Activated CD8-positive, alpha-beta T cell treated with anti-CD3 and anti-CD28 coated beads, Interleukin-2, amount 10 ng/mL, durations not matched to agents 7 days and 5 days (primary cell): ENCODE data around the gene FUT8. TPM values are rescaled to one million over a fixed set of nuclear protein-coding genes. Genes with fewer than 3 reads are reported as not detected.
"Not testable (repeated sequence)": the region's sequence is repeated elsewhere in the genome, so short reads cannot be mapped to it uniquely, and the experiment has no call there.

Experiments used
- ATAC-seq: fragments of 150-1000 bp; cut with Tn5 transposase; one replicate; pipeline ENCODE4 v1.10.0; 2021; ENCODE audit warnings: moderate library complexity
- CTCF ChIA-PET: fragments of 350-600 bp; sonication (Branson Sonifier 250); formaldehyde crosslinking; loops from one replicate; lab custom pipeline; 2021; ENCODE audit warnings: antibody characterized with exemption; lab: Charles Lee
- POLR2A ChIA-PET: fragments of 350-600 bp; sonication (Branson Sonifier 250); formaldehyde crosslinking; loops from one replicate; lab custom pipeline; 2021; ENCODE audit warnings: antibody characterized with exemption; lab: Charles Lee
- DNase-seq: peaks from one replicate; pipeline ENCODE4 v3.0.0-alpha.2; 2020
- H3K27ac Mint-ChIP-seq: one replicate; pipeline ENCODE4 v1.8.0; 2021; ENCODE audit warnings: mild to moderate bottlenecking, mixed read lengths
- H3K27me3 Mint-ChIP-seq: one replicate; pipeline ENCODE4 v1.8.0; 2021; ENCODE audit warnings: low read depth, mixed read lengths
- H3K36me3 Mint-ChIP-seq: one replicate; pipeline ENCODE4 v1.8.0; 2021; ENCODE audit warnings: low read depth, mixed read lengths
- H3K4me1 Mint-ChIP-seq: one replicate; pipeline ENCODE4 v1.8.0; 2021; ENCODE audit warnings: low read depth, mixed read lengths
- H3K4me3 Mint-ChIP-seq: one replicate; pipeline ENCODE4 v1.8.0; 2021; ENCODE audit warnings: mild to moderate bottlenecking, mixed read lengths
- H3K9me3 Mint-ChIP-seq: one replicate; pipeline ENCODE4 v1.8.0; 2022; ENCODE audit warnings: mixed read lengths; ENCODE audit not compliant: insufficient read depth
- total RNA-seq, 2 experiments: library from RNA; stranded (reverse); gene quantifications; one replicate each; pipeline ENCODE4 v1.2.3, GENCODE V29; 2021

The FUT8 gene
- total RNA-seq, 2 experiments from 2014 or later, result 99.2 to 101 TPM

DNA sequence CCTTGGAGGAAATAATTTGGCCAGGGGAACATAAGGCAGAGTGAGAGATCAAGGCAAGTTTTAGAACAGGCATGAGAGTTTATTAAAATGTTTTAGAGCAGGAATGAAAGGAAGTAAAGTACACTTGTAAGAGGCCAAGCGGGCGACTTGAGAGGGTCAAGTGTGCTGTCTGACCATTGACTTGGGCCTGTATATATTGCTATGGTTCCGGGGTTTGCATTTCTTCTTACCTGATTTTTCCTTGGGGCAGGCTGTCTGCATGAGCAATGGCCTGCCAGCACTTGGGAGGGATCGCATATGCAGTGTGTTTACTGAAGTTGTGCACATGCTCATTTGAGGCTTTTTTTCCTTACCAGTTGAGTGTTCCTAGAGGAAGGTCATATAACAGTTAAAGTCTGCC lies 214.8 kb downstream of the FUT8 start:
- ChIA-PET CTCF (interaction anchor here (0.7 kb wide), 1 partner anchor 13 kb away, joined by 3 read pairs; no protein-coding TSS in a partner anchor), POLR2A (interaction anchor here (1.4 kb wide), 1 partner anchor 11 kb away, joined by 4 read pairs; no protein-coding TSS in a partner anchor)
- Mint-ChIP-seq H3K27me3 (no peaks in the 10 kb centered on the region), H3K36me3 (peaks cover 19% of the 10 kb centered on the region), H3K27ac (no peak overlapping the region), H3K4me3 (no peak overlapping the region), H3K4me1 (no peaks in the 10 kb centered on the region), H3K9me3 (no peaks in the 10 kb centered on the region)
- ATAC-seq (no peak), DNase-seq (no peak)

DNA sequence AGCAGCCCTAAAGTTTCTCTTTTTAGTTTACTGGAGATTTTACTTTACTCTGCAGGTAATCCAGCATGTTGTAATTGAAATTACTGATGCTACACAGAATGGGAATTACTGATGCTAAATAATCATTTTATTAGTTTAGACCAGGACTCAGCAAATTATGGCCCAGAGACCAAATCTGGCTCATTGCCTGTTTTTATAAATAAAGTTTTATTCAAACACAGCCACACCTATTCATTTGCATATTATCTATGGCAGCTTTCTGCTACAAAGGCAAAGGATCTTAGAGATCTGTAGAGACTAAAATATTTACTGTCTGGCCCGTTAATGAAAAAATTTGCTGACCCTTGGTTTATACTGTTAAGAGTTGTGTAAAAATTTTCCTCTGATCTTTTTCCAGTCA lies 216.1 kb downstream of the FUT8 start:
- Mint-ChIP-seq H3K36me3 (peaks cover 23% of the 10 kb centered on the region), H3K27me3 (no peaks in the 10 kb centered on the region), H3K9me3 (peaks cover 3% of the 10 kb centered on the region), H3K4me1 (peaks cover 1% of the 10 kb centered on the region), H3K27ac (no peak overlapping the region), H3K4me3 (no peak overlapping the region)
- ChIA-PET POLR2A (no interaction called here), CTCF (interaction anchor here (1.1 kb wide), 1 partner anchor 465 kb away, joined by 3 read pairs; no protein-coding TSS in a partner anchor)
- DNase-seq (no peak), ATAC-seq (no peak)

DNA sequence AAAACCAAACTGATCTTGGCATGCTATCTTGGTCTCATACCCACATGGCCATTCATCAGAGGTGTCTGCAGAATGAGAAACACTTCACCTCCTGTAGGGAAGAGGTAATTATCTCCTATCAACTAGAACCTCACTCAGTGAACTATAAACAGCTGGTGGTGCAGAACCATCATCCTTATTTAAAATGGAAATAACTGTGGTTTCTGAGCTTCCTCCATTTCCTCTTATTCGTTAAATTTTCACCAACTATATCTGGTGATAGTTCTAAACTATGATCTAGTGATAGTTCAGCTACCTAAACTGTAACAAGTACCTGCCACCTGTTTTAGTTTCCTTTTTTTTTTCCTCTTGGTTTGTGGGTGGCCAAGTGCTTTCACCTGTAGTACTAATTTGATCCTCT lies 218.5 kb downstream of the FUT8 start:
- no peak for ATAC-seq
- ChIA-PET POLR2A (no interaction called here), CTCF (no interaction called here)
- H3K4me1 Mint-ChIP-seq, result peaks cover 11% of the 10 kb centered on the region
- peaks cover 35% of the 10 kb centered on the region for H3K36me3 Mint-ChIP-seq
- H3K4me3 Mint-ChIP-seq, result no peak overlapping the region
- DNase-seq, result no peak
- H3K27me3 Mint-ChIP-seq, result no peaks in the 10 kb centered on the region
- peaks cover 20% of the 10 kb centered on the region for H3K9me3 Mint-ChIP-seq
- H3K27ac Mint-ChIP-seq, result no peak overlapping the region

DNA sequence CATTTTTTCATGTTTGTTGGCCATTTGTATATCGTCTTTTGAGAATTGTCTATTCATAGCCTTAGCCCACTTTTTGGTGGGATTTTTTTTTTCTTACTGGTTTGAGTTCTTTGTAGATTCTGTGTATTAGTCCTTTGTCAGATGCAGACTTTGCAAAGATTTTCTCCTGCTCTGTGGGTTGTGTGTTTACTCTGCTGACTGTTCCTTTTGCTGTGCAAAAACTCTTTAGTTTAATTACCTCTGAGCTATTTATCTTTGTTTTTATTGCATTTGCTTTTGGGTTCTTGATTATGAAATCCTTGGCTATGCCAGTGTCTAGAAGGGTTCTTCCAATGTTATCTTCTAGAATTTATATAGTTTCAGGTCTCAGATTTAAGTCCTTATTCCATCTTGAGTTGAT lies 220.0 kb downstream of the FUT8 start:
- POLR2A ChIA-PET, result no interaction called here
- CTCF ChIA-PET, result no interaction called here

DNA sequence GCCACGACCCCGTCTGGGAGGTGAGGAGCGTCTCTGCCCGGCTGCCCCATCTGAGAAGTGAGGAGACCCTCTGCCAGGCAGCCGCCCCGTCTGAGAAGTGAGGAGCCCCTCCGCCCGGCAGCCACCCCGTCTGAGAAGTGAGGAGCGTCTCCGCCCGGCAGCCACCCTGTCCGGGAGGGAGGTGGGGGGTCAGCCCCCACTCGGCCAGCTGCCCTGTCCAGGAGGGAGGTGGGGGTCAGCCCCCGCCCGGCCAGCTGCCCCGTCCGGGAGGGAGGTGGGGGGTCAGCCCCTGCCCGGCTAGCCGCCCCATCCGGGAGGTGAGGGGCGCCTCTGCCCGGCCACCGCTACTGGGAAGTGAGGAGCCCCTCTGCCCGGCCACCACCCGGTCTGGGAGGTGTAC lies 221.1 kb downstream of the FUT8 start:
- H3K36me3 Mint-ChIP-seq, result peaks cover 55% of the 10 kb centered on the region

More for the DNA sequence above, 220.0 kb downstream of the FUT8 start:
- Mint-ChIP-seq H3K27me3 (no peaks in the 10 kb centered on the region), H3K27ac (no peak overlapping the region), H3K4me1 (peaks cover 25% of the 10 kb centered on the region), H3K4me3 (no peak overlapping the region), H3K9me3 (peaks cover 24% of the 10 kb centered on the region), H3K36me3 (peaks cover 47% of the 10 kb centered on the region)
- DNase-seq (no peak), ATAC-seq (no peak)

DNA sequence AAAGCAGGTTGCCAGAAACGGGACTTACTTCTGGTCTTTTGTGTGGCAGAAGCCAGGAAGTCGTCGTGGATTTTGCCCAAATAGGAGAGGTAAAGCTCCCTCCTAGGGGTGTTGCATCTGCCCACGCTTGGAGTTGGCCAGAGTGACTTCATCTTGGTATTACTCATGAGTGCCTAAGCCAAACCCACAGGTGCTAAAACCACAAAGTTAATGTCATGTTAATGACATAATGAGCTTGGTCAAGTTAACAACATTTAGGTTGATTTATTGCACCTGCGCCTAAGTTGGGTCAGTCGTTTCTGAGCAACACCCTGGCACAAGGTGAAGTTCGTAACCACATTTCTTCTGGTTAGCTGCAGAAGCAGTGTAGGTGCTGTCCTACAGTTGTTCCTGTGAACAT lies 225.2 kb downstream of the FUT8 start:
- Mint-ChIP-seq H3K36me3 (peaks cover 73% of the 10 kb centered on the region), H3K4me3 (peak overlapping the region; percentile 57), H3K27ac (peak overlapping the region; percentile 78), H3K27me3 (no peaks in the 10 kb centered on the region), H3K4me1 (peaks cover 45% of the 10 kb centered on the region), H3K9me3 (peaks cover 30% of the 10 kb centered on the region)
- ATAC-seq (peak; percentile 84), DNase-seq (peak; percentile 59)
- POLR2A ChIA-PET, result interaction anchor here (1.4 kb wide), 1 partner anchor 11 kb away, joined by 4 read pairs; no protein-coding TSS in a partner anchor
- CTCF ChIA-PET, result interaction anchor here (1.4 to 1.9 kb wide), 2 partner anchors 15 to 226 kb away, joined by 4 to 8 read pairs; no protein-coding TSS in a partner anchor

More for the DNA sequence above, 221.1 kb downstream of the FUT8 start:
- Mint-ChIP-seq H3K4me1 (peaks cover 37% of the 10 kb centered on the region), H3K9me3 (peaks cover 27% of the 10 kb centered on the region)
- CTCF ChIA-PET, H3K27me3 Mint-ChIP-seq, ATAC-seq, DNase-seq, POLR2A ChIA-PET, H3K27ac Mint-ChIP-seq, H3K4me3 Mint-ChIP-seq: not testable (repeated sequence)

DNA sequence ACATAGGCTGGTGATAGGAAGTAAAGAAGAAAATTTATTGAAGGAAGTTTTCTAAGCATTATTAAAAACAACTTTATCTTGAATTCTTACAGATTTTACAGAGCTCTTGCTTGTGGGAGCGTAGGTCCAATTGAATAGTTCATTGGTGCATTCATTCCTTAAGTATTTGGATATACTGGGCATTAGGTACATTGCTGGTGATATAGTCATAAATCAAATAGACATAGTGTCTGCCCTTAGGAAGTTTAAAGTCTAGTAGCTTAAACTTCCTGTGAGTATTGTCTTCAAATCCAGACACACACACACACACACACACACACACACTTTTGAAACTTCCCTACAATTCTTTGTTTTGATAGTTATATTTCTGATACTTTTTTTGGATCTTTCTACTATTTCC lies 226.7 kb downstream of the FUT8 start:
- H3K9me3 Mint-ChIP-seq, result peaks cover 30% of the 10 kb centered on the region
- H3K4me1 Mint-ChIP-seq, result peaks cover 45% of the 10 kb centered on the region
- DNase-seq (no peak), ATAC-seq (no peak)
- no peaks in the 10 kb centered on the region for H3K27me3 Mint-ChIP-seq
- no peak overlapping the region for H3K4me3 Mint-ChIP-seq
- POLR2A ChIA-PET, result no interaction called here
- H3K36me3 Mint-ChIP-seq, result peaks cover 76% of the 10 kb centered on the region
- CTCF ChIA-PET, result interaction anchor here (0.9 kb wide), 1 partner anchor 10 kb away, joined by 3 read pairs; no protein-coding TSS in a partner anchor
- H3K27ac Mint-ChIP-seq, result no peak overlapping the region

DNA sequence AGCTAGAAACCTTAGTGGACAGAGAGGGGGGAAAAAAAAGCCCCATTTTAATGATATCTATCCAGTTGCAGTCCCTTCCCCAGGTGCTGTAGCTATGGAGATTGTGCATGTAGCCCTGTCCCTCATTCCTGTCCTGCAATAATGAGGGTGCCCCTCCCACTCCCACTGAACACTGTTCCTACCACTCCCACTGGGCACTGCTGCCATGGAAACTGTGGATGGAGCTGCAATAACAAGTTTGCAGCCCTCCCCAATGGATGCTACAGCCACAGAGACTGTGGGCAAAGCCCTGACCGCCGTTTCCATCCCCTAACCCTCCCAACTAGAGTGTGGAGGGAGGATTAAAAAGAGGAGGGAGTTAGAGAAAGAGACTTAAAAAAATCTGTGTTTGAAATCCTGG lies 238.3 kb downstream of the FUT8 start:
- Mint-ChIP-seq H3K27me3 (no peaks in the 10 kb centered on the region), H3K4me3 (no peak overlapping the region), H3K4me1 (no peaks in the 10 kb centered on the region), H3K27ac (no peak overlapping the region), H3K9me3 (peaks cover 10% of the 10 kb centered on the region), H3K36me3 (peaks cover 46% of the 10 kb centered on the region)
- no peak for DNase-seq
- ChIA-PET POLR2A (no interaction called here), CTCF (interaction anchor here (1.7 kb wide), 1 partner anchor 235 kb away, joined by 6 read pairs; no protein-coding TSS in a partner anchor)
- ATAC-seq, result no peak

DNA sequence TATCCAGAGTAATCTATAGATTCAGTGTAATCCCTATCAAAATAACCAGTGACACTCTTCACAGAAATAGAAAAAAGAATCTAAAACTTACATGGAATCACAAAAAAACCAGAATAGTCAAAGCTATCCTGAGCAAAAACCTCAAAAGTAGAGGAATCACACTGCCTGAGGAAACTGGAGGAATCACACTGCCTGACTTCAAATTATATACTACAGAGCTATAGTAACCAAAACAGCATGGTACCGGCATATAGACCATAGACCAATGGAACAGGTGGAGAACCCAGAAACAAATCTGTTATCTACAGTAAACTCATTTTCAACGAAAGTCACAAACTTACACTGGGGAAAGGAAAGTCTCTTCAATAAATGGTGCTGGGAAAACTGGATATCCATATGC lies 244.0 kb downstream of the FUT8 start:
- Mint-ChIP-seq H3K27me3 (no peaks in the 10 kb centered on the region), H3K4me1 (no peaks in the 10 kb centered on the region), H3K9me3 (peaks cover 26% of the 10 kb centered on the region), H3K36me3 (peaks cover 41% of the 10 kb centered on the region), H3K4me3 (no peak overlapping the region), H3K27ac (no peak overlapping the region)
- DNase-seq (no peak), ATAC-seq (no peak)
- ChIA-PET POLR2A (no interaction called here), CTCF (interaction anchor here (0.6 kb wide), 1 partner anchor 152 kb away, joined by 3 read pairs; no protein-coding TSS in a partner anchor)

DNA sequence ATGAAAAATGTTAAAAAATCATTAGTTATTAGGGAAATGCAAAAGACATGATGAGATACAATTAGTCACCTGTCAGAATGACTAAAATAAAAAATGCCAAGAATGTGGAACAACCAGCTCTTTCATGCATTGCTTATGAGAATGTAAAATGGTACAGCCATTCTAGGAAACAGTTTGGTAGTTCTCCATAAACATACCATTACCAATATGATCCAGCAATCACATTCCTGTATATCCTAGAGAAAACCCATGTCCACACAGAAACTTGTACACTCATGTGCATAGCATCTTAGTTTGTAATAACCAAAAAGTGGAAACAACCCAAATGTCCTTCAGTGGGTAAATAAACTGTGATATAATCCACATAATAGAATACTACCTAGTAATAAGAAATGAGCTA lies 245.7 kb downstream of the FUT8 start:
- peaks cover 25% of the 10 kb centered on the region for H3K9me3 Mint-ChIP-seq
- DNase-seq (no peak), ATAC-seq (no peak)
- CTCF ChIA-PET, result no interaction called here
- H3K36me3 Mint-ChIP-seq, result peaks cover 27% of the 10 kb centered on the region
- no peaks in the 10 kb centered on the region for H3K27me3 Mint-ChIP-seq
- H3K4me3 Mint-ChIP-seq, result no peak overlapping the region
- H3K27ac Mint-ChIP-seq, result no peak overlapping the region
- POLR2A ChIA-PET, result no interaction called here
- H3K4me1 Mint-ChIP-seq, result no peaks in the 10 kb centered on the region

DNA sequence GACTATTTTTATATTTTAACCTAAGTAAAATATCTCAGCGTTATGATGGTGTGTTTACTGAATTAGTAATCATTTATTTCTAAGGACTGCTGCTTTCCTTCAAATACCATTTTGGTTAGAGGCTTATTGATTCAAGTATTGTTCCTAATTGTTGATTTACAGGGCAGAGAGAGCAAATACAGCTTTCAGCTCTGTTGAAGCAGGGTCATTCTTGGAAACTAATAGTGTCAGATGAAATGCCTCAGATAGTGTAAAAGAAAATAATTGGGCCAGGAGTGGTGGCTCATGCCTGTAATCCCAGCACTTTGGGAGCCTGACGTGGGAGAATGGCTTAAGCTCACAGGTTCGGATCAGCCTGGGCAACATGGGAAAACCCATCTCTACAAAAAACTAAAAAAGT lies 249.3 kb downstream of the FUT8 start:
- ChIA-PET POLR2A (no interaction called here), CTCF (interaction anchor here (0.6 to 1.0 kb wide), 2 partner anchors 279 to 298 kb away, joined by 3 to 4 read pairs; no protein-coding TSS in a partner anchor)
- Mint-ChIP-seq H3K36me3 (peaks cover 21% of the 10 kb centered on the region), H3K4me1 (no peaks in the 10 kb centered on the region), H3K4me3 (no peak overlapping the region), H3K9me3 (peaks cover 11% of the 10 kb centered on the region), H3K27me3 (no peaks in the 10 kb centered on the region), H3K27ac (no peak overlapping the region)
- no peak for DNase-seq
- ATAC-seq, result no peak

DNA sequence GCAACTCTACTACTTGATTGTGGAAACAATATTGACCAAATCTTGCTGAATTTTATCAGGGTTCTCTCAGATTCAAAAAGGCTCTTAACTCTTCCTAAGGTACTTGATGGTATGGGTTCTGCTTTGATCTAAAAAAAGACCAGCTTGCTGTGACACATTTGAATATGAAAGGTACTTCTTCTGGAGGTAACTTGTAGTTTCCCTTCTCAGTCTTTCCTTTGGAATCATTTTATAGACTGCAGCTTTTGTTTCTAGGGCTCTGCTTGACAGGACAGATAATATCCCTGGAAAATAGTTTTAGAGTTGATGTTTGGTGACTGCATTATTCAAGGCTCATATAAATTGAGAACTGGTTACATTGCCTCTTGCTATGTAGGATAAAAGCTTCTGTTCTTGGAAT lies 251.9 kb downstream of the FUT8 start:
- CTCF ChIA-PET, result no interaction called here
- ATAC-seq (no peak), DNase-seq (no peak)
- Mint-ChIP-seq H3K4me3 (no peak overlapping the region), H3K27me3 (no peaks in the 10 kb centered on the region), H3K36me3 (peaks cover 20% of the 10 kb centered on the region), H3K4me1 (no peaks in the 10 kb centered on the region), H3K27ac (no peak overlapping the region), H3K9me3 (peaks cover 6% of the 10 kb centered on the region)
- POLR2A ChIA-PET, result no interaction called here
